HepG2 (cell line): ENCODE measurements around the gene NUP35. TPM values are rescaled to one million over a fixed set of nuclear protein-coding genes. Genes with fewer than 3 reads are reported as not detected.

ENCODE experiments used
- BHLHE40 ChIP-seq: IDR thresholded peaks from 2 replicates; pipeline ENCODE4 v1.6.1; 2011; ENCODE audit warnings: low read length, improper control_type of control experiment
- FOXM1 ChIP-seq: sonication (generic); formaldehyde crosslinking; IDR thresholded peaks from 2 replicates; pipeline ENCODE4 v1.5.0; 2020; ENCODE audit warnings: missing genetic modification reagents
- HDAC2 ChIP-seq: sonication (generic); formaldehyde crosslinking; IDR thresholded peaks from 2 replicates; pipeline ENCODE4 v1.4.0; 2020; ENCODE audit warnings: missing genetic modification reagents
- JUND ChIP-seq: sonication (generic); formaldehyde crosslinking; IDR thresholded peaks from 2 replicates; pipeline ENCODE4 v1.8.0; 2022; ENCODE audit warnings: mild to moderate bottlenecking, missing genetic modification reagents
- ONECUT2 ChIP-seq: sonication (generic); formaldehyde crosslinking; IDR thresholded peaks from 2 replicates; pipeline ENCODE4 v1.4.0; 2020; ENCODE audit warnings: missing genetic modification reagents
- SATB2 ChIP-seq: sonication (generic); formaldehyde crosslinking; IDR thresholded peaks from 2 replicates; pipeline ENCODE4 v1.5.0; 2020; ENCODE audit warnings: missing genetic modification reagents
- SETDB1 ChIP-seq: sonication (generic); formaldehyde crosslinking; IDR thresholded peaks from 2 replicates; pipeline ENCODE4 v1.5.1; 2020; ENCODE audit warnings: missing genetic modification reagents, mild to moderate bottlenecking, borderline replicate concordance
- SPEN ChIP-seq: sonication (generic); formaldehyde crosslinking; IDR thresholded peaks from 2 replicates; pipeline ENCODE4 v1.5.1; 2020; ENCODE audit warnings: low read depth, mild to moderate bottlenecking, missing genetic modification reagents
- THAP11 ChIP-seq: IDR thresholded peaks from 2 replicates; pipeline ENCODE4 v1.6.1; 2016; ENCODE audit warnings: missing biosample characterization, missing genetic modification reagents
- ZFP82 ChIP-seq: sonication (generic); formaldehyde crosslinking; IDR thresholded peaks from 2 replicates; pipeline ENCODE4 v1.5.1; 2020; ENCODE audit warnings: mild to moderate bottlenecking, missing genetic modification reagents, borderline replicate concordance
- ZNF3 ChIP-seq: IDR thresholded peaks from 2 replicates; pipeline ENCODE4 v1.7.0; 2017; ENCODE audit warnings: inconsistent platforms
- ZNF766 ChIP-seq: sonication (generic); formaldehyde crosslinking; IDR thresholded peaks from 2 replicates; pipeline ENCODE4 v1.5.0; 2020; ENCODE audit warnings: missing genetic modification reagents, borderline replicate concordance
- ZSCAN20 ChIP-seq: sonication (generic); formaldehyde crosslinking; IDR thresholded peaks from 2 replicates; pipeline ENCODE4 v1.4.0; 2020; ENCODE audit warnings: missing genetic modification reagents, mild to moderate bottlenecking, borderline replicate concordance
- polyA plus RNA-seq, 8 experiments: library from polyadenylated mRNA; depleted of rRNA in 3 of 8; stranded (reverse) in 7 of 8; unstranded in 1 of 8; fragments of >200 nt; fragmentation: Illumina TruSeq in 4 of 8; extraction: Trizol in 4 of 8; gene quantifications; 2 replicates each; pipeline versions ENCODE4 v1.2.1 to v1.2.3, GENCODE V29; 2011 to 2016; ENCODE audit warnings: low read depth in 4 of 8, missing spikeins in 1 of 8, mixed read lengths in 1 of 8; ENCODE audit not compliant: insufficient read depth in 1 of 8
- total RNA-seq, 5 experiments: library from RNA; depleted of rRNA; stranded (reverse); fragments of >200 nt; fragmentation: Illumina TruSeq; extraction: Trizol; gene quantifications; 2 replicates each; pipeline ENCODE4 v1.2.3, GENCODE V29; 2016; ENCODE audit warnings: low read depth in 1 of 5
- TF ChIP-seq, protein P1 (sequence below): sonication (generic); formaldehyde crosslinking; IDR thresholded peaks from 2 replicates; pipeline ENCODE4 v1.9.0; 2021; ENCODE audit warnings: missing genetic modification reagents, borderline replicate concordance
- TF ChIP-seq, protein P2 (sequence below): IDR thresholded peaks from 2 replicates; pipeline ENCODE4 v1.6.1; 2016; ENCODE audit warnings: low read depth, borderline replicate concordance
- TF ChIP-seq, protein P3 (sequence below): sonication (generic); formaldehyde crosslinking; IDR thresholded peaks from 2 replicates; pipeline ENCODE4 v1.5.0; 2020; ENCODE audit warnings: mild to moderate bottlenecking, missing genetic modification reagents, borderline replicate concordance
- TF ChIP-seq, protein P4 (sequence below): IDR thresholded peaks from 2 replicates; pipeline ENCODE4 v1.6.1; 2016; ENCODE audit warnings: mild to moderate bottlenecking, missing biosample characterization, missing genetic modification reagents
- TF ChIP-seq, protein P5 (sequence below): sonication (generic); formaldehyde crosslinking; IDR thresholded peaks from 2 replicates; pipeline ENCODE4 v1.4.0; 2020; ENCODE audit warnings: missing genetic modification reagents, borderline replicate concordance

NUP35 gene
- total and polyA plus RNA-seq, 2 of the 13 experiments (the other 11 are each of a cell fraction or from before 2014, with no cell fraction given): 16.9 to 53.6 TPM

DNA sequence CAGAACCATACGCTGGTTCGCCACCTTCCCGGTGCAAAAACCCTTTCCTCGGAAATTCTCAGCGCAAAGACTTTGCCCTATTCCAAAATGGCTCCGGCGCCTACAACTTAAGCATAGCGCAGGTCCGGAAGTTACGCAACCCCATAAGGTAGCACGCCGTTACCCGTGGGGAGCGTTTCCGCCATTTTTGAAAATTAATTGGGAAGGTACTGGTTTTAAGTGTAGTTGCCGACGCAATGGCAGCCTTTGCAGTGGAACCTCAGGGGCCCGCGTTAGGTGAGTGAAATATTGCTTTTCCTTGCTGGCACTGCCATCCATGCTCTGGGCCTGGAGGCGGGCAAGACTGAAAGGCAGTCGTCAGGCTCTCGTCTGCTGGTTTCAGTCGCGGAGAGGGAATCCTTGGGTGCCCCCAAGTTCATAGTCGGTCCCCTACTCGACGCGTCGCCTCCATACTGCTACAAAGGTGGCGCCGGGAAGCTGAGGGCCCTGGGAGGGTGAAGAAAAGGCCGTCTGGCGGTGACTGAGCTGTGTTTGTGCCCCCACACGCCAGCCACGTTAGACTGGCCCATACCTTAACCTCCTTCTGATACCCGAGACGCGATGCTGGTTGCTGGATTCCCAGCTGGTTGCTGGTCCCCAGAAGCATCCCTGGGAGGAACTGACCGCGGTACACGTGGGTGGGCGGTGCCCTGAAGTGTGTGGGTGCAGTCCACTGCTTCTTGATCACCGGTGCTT, at the start of gene NUP35 (continued):
- TF ChIP-seq SATB2: no peak; the same call in 1 of the 2 replicates
- TF ChIP-seq, protein P1, sequence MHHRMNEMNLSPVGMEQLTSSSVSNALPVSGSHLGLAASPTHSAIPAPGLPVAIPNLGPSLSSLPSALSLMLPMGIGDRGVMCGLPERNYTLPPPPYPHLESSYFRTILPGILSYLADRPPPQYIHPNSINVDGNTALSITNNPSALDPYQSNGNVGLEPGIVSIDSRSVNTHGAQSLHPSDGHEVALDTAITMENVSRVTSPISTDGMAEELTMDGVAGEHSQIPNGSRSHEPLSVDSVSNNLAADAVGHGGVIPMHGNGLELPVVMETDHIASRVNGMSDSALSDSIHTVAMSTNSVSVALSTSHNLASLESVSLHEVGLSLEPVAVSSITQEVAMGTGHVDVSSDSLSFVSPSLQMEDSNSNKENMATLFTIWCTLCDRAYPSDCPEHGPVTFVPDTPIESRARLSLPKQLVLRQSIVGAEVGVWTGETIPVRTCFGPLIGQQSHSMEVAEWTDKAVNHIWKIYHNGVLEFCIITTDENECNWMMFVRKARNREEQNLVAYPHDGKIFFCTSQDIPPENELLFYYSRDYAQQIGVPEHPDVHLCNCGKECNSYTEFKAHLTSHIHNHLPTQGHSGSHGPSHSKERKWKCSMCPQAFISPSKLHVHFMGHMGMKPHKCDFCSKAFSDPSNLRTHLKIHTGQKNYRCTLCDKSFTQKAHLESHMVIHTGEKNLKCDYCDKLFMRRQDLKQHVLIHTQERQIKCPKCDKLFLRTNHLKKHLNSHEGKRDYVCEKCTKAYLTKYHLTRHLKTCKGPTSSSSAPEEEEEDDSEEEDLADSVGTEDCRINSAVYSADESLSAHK: no peak
- peak; percentile 52; the same call in 1 of the 2 replicates for TF ChIP-seq BHLHE40
- TF ChIP-seq ZSCAN20 (CRISPR knock-in tag): no peak; the same call in 1 of the 2 replicates
- peak; percentile 93 for TF ChIP-seq THAP11
- TF ChIP-seq SPEN (CRISPR knock-in tag): peak; percentile 81
- TF ChIP-seq, protein P2, sequence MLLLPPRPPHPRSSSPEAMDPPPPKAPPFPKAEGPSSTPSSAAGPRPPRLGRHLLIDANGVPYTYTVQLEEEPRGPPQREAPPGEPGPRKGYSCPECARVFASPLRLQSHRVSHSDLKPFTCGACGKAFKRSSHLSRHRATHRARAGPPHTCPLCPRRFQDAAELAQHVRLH (CRISPR knock-in tag): no peak
- TF ChIP-seq SETDB1 (CRISPR knock-in tag): 0 out of 2 replicates have a peak, but pooled peaks have one; percentile 9
- peak; percentile 95 for TF ChIP-seq ZFP82 (CRISPR knock-in tag)
- TF ChIP-seq FOXM1 (CRISPR knock-in tag): 0 out of 2 replicates have a peak, but pooled peaks have one; percentile 68
- TF ChIP-seq, protein P3, sequence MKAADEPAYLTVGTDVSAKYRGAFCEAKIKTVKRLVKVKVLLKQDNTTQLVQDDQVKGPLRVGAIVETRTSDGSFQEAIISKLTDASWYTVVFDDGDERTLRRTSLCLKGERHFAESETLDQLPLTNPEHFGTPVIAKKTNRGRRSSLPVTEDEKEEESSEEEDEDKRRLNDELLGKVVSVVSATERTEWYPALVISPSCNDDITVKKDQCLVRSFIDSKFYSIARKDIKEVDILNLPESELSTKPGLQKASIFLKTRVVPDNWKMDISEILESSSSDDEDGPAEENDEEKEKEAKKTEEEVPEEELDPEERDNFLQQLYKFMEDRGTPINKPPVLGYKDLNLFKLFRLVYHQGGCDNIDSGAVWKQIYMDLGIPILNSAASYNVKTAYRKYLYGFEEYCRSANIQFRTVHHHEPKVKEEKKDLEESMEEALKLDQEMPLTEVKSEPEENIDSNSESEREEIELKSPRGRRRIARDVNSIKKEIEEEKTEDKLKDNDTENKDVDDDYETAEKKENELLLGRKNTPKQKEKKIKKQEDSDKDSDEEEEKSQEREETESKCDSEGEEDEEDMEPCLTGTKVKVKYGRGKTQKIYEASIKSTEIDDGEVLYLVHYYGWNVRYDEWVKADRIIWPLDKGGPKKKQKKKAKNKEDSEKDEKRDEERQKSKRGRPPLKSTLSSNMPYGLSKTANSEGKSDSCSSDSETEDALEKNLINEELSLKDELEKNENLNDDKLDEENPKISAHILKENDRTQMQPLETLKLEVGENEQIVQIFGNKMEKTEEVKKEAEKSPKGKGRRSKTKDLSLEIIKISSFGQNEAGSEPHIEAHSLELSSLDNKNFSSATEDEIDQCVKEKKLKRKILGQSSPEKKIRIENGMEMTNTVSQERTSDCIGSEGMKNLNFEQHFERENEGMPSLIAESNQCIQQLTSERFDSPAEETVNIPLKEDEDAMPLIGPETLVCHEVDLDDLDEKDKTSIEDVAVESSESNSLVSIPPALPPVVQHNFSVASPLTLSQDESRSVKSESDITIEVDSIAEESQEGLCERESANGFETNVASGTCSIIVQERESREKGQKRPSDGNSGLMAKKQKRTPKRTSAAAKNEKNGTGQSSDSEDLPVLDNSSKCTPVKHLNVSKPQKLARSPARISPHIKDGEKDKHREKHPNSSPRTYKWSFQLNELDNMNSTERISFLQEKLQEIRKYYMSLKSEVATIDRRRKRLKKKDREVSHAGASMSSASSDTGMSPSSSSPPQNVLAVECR (CRISPR knock-in tag): peak; percentile 98
- TF ChIP-seq JUND (CRISPR knock-in tag): no peak
- no peak; the same call in 1 of the 2 replicates for TF ChIP-seq ZNF3
- TF ChIP-seq, protein P4, sequence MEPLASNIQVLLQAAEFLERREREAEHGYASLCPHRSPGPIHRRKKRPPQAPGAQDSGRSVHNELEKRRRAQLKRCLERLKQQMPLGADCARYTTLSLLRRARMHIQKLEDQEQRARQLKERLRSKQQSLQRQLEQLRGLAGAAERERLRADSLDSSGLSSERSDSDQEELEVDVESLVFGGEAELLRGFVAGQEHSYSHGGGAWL (CRISPR knock-in tag): peak; percentile 97
- peak; percentile 30; the same call in 1 of the 2 replicates for TF ChIP-seq ZNF766 (CRISPR knock-in tag)
- 0 out of 2 replicates have a peak, but pooled peaks have one; percentile 20 for TF ChIP-seq ONECUT2 (CRISPR knock-in tag)
- TF ChIP-seq HDAC2 (CRISPR knock-in tag): peak; percentile 81
- TF ChIP-seq, protein P5, sequence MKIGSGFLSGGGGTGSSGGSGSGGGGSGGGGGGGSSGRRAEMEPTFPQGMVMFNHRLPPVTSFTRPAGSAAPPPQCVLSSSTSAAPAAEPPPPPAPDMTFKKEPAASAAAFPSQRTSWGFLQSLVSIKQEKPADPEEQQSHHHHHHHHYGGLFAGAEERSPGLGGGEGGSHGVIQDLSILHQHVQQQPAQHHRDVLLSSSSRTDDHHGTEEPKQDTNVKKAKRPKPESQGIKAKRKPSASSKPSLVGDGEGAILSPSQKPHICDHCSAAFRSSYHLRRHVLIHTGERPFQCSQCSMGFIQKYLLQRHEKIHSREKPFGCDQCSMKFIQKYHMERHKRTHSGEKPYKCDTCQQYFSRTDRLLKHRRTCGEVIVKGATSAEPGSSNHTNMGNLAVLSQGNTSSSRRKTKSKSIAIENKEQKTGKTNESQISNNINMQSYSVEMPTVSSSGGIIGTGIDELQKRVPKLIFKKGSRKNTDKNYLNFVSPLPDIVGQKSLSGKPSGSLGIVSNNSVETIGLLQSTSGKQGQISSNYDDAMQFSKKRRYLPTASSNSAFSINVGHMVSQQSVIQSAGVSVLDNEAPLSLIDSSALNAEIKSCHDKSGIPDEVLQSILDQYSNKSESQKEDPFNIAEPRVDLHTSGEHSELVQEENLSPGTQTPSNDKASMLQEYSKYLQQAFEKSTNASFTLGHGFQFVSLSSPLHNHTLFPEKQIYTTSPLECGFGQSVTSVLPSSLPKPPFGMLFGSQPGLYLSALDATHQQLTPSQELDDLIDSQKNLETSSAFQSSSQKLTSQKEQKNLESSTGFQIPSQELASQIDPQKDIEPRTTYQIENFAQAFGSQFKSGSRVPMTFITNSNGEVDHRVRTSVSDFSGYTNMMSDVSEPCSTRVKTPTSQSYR (CRISPR knock-in tag): 0 out of 2 replicates have a peak, but pooled peaks have one; percentile 21
